DND-41 (cell line): Measurements from ENCODE around the gene PELI2.
A peak's percentile ranks its signal among the peaks of the same experiment; 100 is the strongest.

Experiments
- ATAC-seq: fragments of 200-7000 bp; cut with Tn5 transposase; 3 replicates; pipeline ENCODE4 v1.9.1; 2021; ENCODE audit warnings: low read depth; ENCODE audit not compliant: insufficient read depth
- DNase-seq: peaks from one replicate; pipeline ENCODE4 v3.0.0-alpha.2; 2020
- H2AFZ ChIP-seq: 2 replicates; pipeline ENCODE4 v1.6.0; 2012; ENCODE audit warnings: low read depth, low read length
- H3K27ac ChIP-seq: 2 replicates; pipeline ENCODE4 v1.5.1; 2012; ENCODE audit warnings: low read length, inconsistent platforms
- H3K27me3 ChIP-seq: fragments of 200-600 bp; sonication (generic); 2 replicates; pipeline ENCODE4 v1.6.0; 2012; ENCODE audit warnings: low read length, mild to moderate bottlenecking, inconsistent platforms; ENCODE audit not compliant: insufficient read depth, poor library complexity
- H3K36me3 ChIP-seq: 2 replicates; pipeline ENCODE4 v1.5.1; 2012; ENCODE audit warnings: low read length, inconsistent platforms; ENCODE audit not compliant: insufficient read depth
- H3K4me1 ChIP-seq: 2 replicates; pipeline ENCODE4 v1.5.1; 2012; ENCODE audit warnings: mild to moderate bottlenecking, low read length; ENCODE audit not compliant: insufficient read depth
- H3K4me2 ChIP-seq: 2 replicates; pipeline ENCODE4 v1.6.0; 2012; ENCODE audit warnings: mild to moderate bottlenecking, moderate library complexity, low read length, inconsistent platforms; ENCODE audit not compliant: insufficient read depth
- H3K4me3 ChIP-seq, 2 experiments: fragments of 200-600 bp in 1 of 2; shearing (Covaris generic) in 1 of 2; 2 replicates each; pipeline ENCODE4 v1.5.1; 2012 to 2016; ENCODE audit warnings: inconsistent platforms in 2 of 2, low read length in 2 of 2, mild to moderate bottlenecking in 2 of 2, low read depth in 1 of 2, moderate library complexity in 1 of 2
- H3K79me2 ChIP-seq: 2 replicates; pipeline ENCODE4 v1.6.0; 2012; ENCODE audit warnings: low read length, inconsistent platforms; ENCODE audit not compliant: insufficient read depth
- H3K9ac ChIP-seq: 2 replicates; pipeline ENCODE4 v1.6.0; 2012; ENCODE audit warnings: low read depth, mild to moderate bottlenecking, inconsistent platforms, low read length, moderate library complexity
- H3K9me3 ChIP-seq: 2 replicates; pipeline ENCODE4 v1.5.1; 2012; ENCODE audit warnings: low read length, moderate library complexity, mild to moderate bottlenecking, inconsistent platforms; ENCODE audit not compliant: insufficient read depth, severe bottlenecking
- H4K20me1 ChIP-seq: 2 replicates; pipeline ENCODE4 v1.6.0; 2012; ENCODE audit warnings: low read length; ENCODE audit not compliant: insufficient read depth
- CTCF ChIP-seq: IDR thresholded peaks from 2 replicates; pipeline ENCODE4 v1.5.1; 2012; ENCODE audit warnings: borderline replicate concordance, low read length, moderate library complexity, mild to moderate bottlenecking; ENCODE audit not compliant: poor library complexity, severe bottlenecking; ENCODE audit errors: extremely low read depth
- EZH2 ChIP-seq: IDR thresholded peaks from 3 replicates; pipeline ENCODE4 v1.6.1; 2012; ENCODE audit warnings: borderline replicate concordance, low read depth, mild to moderate bottlenecking, moderate library complexity, low read length, inconsistent platforms; ENCODE audit not compliant: severe bottlenecking

PELI2 gene

GRCh38 chr14:56152221-56152620, 34.0 kb downstream of the PELI2 start:
- H3K4me2 ChIP-seq: peak overlapping the region; percentile 73; the same call in 1 of the 2 replicates
- no peak for ATAC-seq
- H3K9me3 ChIP-seq: no peaks in the 10 kb centered on the region
- no peak overlapping the region for H2AFZ ChIP-seq
- H3K27me3 ChIP-seq: no peaks in the 10 kb centered on the region
- peaks cover 98% of the 10 kb centered on the region for H3K4me1 ChIP-seq
- DNase-seq: no peak
- H3K4me3 ChIP-seq: no peak overlapping the region
- H3K27ac ChIP-seq: peak overlapping the region; percentile 99
- peaks cover 99% of the 10 kb centered on the region for H3K79me2 ChIP-seq
- TF ChIP-seq CTCF: no peak
- H4K20me1 ChIP-seq: no peaks in the 10 kb centered on the region
- 0 out of 2 replicates have a peak overlapping the region, but pooled peaks have one; percentile 63 for H3K9ac ChIP-seq
- H3K36me3 ChIP-seq: no peaks in the 10 kb centered on the region

- Histone ChIP-seq H3K9ac (no peak overlapping the region), H3K27ac (peak overlapping the region; percentile 60), H3K79me2 (peaks cover 99% of the 10 kb centered on the region), H3K9me3 (no peaks in the 10 kb centered on the region), H2AFZ (no peak overlapping the region), H4K20me1 (no peaks in the 10 kb centered on the region), H3K4me1 (peaks cover 93% of the 10 kb centered on the region), H3K27me3 (no peaks in the 10 kb centered on the region), H3K36me3 (no peaks in the 10 kb centered on the region), H3K4me3 (no peak overlapping the region), H3K4me2 (no peak overlapping the region)
- TF ChIP-seq CTCF (no peak), EZH2 (no peak)
- DNase-seq: no peak
- ATAC-seq: no peak
Observed at GRCh38 chr14:56153267-56153666, 35.1 kb downstream of the PELI2 start.

DNA sequence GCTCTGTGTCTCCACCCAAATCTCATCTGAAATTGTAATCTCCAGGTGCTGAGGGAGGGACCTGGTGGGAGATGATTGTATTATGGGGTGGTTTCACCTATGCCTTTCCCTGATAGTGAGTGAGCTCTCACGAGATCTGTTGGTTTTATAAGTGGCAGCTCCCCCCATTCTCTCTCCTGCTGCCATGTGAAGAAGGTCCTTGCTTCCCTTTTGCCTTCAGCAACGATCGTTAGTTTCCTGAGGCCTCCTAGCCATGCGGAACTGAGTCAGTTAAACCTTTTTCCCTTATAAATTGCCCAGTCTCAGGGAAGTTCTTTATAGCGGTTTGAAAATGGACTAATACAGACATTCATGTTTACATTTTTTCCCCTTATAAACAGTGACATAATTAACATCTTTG, 36.1 kb downstream of the PELI2 start:
- Histone ChIP-seq H3K36me3 (no peaks in the 10 kb centered on the region), H3K4me2 (no peak overlapping the region)

More for the DNA sequence above, 36.1 kb downstream of the PELI2 start:
- H3K79me2 ChIP-seq: peaks cover 99% of the 10 kb centered on the region
- no peaks in the 10 kb centered on the region; the same call in 1 of the 2 replicates for H4K20me1 ChIP-seq
- TF ChIP-seq CTCF (no peak), EZH2 (no peak)
- no peak overlapping the region for H3K4me3 ChIP-seq
- no peak overlapping the region for H2AFZ ChIP-seq
- peaks cover 92% of the 10 kb centered on the region for H3K4me1 ChIP-seq
- H3K9ac ChIP-seq: no peak overlapping the region
- DNase-seq (peak; percentile 29), ATAC-seq (no peak)
- peak overlapping the region; percentile 61 for H3K27ac ChIP-seq
- H3K27me3 ChIP-seq: no peaks in the 10 kb centered on the region
- no peaks in the 10 kb centered on the region for H3K9me3 ChIP-seq
